HG03095 (cell line): ENCODE results near the gene POU2AF3.
"Not testable (repeated sequence)": the region's sequence is repeated elsewhere in the genome, so short reads cannot be mapped to it uniquely, and the experiment has no call there.

Source experiments
- ATAC-seq: cut with Tn5 transposase; IDR thresholded peaks from one replicate; pipeline ENCODE4 v1.9.1; 2021; ENCODE audit warnings: moderate library complexity; ENCODE audit not compliant: unreplicated experiment

The POU2AF3 gene

GRCh38 chr11:111298413-111299100 is at the start of gene POU2AF3:
POU2AF3 (plus strand) TSS chr11:111298546; CDS start chr11:111298582, 36 bp downstream.
- peak; percentile 6 for ATAC-seq

- no peak for ATAC-seq
Observed at GRCh38 chr11:111250936-111251335, 47.4 kb upstream of the POU2AF3 start.

- ATAC-seq, result no peak
Observed at GRCh38 chr11:111253131-111253530, 45.2 kb upstream of the POU2AF3 start.

- no peak for ATAC-seq
Observed at GRCh38 chr11:111253630-111254029, 44.7 kb upstream of the POU2AF3 start.

GRCh38 chr11:111258046-111258445 is 40.3 kb upstream of the POU2AF3 start:
- no peak for ATAC-seq

- ATAC-seq, result no peak
Observed at GRCh38 chr11:111259896-111260295, 38.5 kb upstream of the POU2AF3 start.

GRCh38 chr11:111260811-111261210 is 37.5 kb upstream of the POU2AF3 start:
- no peak for ATAC-seq

GRCh38 chr11:111264646-111265045 is 33.7 kb upstream of the POU2AF3 start:
- ATAC-seq, result no peak

- no peak for ATAC-seq
Observed at GRCh38 chr11:111265421-111265820, 32.9 kb upstream of the POU2AF3 start.

GRCh38 chr11:111268303-111268702 is 30.0 kb upstream of the POU2AF3 start:
- ATAC-seq, result not testable (repeated sequence)

- ATAC-seq, result no peak
Observed at GRCh38 chr11:111269146-111269868, 29.0 kb upstream of the POU2AF3 start.

- no peak for ATAC-seq
Observed at GRCh38 chr11:111272420-111272819, 25.9 kb upstream of the POU2AF3 start.

- no peak for ATAC-seq
Observed at GRCh38 chr11:111282562-111283075, 15.7 kb upstream of the POU2AF3 start.

GRCh38 chr11:111283945-111284481 is 14.3 kb upstream of the POU2AF3 start:
- ATAC-seq, result no peak

GRCh38 chr11:111285189-111286091 is 12.9 kb upstream of the POU2AF3 start:
- ATAC-seq, result no peak

- no peak for ATAC-seq
Observed at GRCh38 chr11:111291764-111292163, 6.6 kb upstream of the POU2AF3 start.

GRCh38 chr11:111292408-111292807 is 5.9 kb upstream of the POU2AF3 start:
- ATAC-seq, result not testable (repeated sequence)

GRCh38 chr11:111296196-111296595 is 2.1 kb upstream of the POU2AF3 start:
- no peak for ATAC-seq

- no peak for ATAC-seq
Observed at GRCh38 chr11:111297696-111298095, 650 bp upstream of the POU2AF3 start.

- ATAC-seq, result peak; percentile 64
Observed at GRCh38 chr11:111299101-111300026, 1.0 kb downstream of the POU2AF3 start.
